Inflammatory macrophage (primary cell): ENCODE results near the gene MORN1.
A peak's percentile ranks its signal among the peaks of the same experiment; 100 is the strongest.

Experiments
- DNase-seq, 2 donors: peaks; one replicate each; pipeline ENCODE4 v3.0.0-alpha.2; 2020 to 2022

Gene MORN1

DNA sequence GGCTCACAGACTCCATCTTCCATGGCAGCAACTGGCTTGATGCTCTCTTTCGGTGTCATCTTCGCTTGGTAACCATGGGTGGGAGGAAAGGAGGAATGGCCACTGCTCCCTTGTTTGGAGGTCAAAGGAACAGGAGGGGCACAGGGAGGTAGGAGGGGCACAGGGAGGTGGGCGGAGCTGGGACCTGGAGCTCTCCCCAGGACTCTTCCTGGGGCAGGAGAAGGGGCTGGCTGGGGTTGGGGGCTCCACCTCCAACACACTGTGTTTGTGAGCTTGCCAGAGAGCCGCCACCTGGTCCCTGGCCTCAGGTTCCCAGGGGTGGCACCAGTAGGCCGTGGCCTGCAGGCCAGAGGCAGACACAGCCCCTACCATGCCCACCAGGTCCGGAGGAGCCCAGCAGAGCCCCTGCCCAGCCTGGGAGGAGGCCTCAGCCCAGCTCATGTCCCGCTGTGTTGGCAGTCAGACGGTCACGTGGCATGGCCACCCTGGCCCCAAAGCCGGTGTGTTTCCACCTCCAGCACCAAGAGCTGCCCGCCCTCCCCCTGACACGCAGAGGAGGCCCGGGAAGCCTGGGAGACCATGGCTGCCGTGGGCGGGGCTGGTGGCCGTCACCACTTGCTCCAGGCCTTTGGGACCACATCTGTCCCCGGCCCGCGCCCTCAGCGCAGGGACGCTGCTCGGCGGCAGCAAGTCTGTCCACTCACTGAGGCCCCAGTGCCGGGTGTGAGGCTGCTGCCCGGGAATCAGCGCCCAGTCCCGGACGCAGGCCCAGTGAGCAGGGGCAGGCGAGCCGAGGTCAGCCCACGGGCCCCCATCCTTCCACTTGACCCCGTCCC lies 73.9 kb downstream of the MORN1 start:
- no peak for DNase-seq

DNA sequence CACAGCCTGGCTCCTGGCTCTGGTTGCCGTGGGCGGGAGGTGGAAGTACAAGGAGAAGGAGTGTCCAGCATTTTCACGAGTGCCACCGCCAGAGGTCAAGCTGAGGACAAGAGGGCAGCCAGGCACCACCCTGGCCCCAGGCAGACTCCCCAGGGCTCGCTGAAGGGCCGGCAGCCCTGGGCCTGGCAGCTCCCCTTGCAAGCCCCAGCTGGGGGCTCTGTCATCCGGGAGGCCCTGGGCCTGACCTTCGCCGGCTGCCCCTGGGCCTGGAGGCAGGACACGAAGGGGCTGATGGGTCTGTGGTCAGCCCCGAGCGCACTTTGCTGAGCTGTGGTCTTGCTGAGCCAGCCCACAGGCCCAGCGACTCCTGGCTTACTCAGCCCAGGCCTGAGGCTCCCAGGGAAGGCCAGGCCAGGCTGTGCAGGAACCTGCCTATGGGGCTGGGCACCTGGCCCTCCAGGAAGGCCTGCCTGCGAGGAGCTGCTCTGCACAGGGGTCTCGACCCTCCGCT lies 74.8 kb downstream of the MORN1 start:
- peak; percentile 20 to 44 for DNase-seq

DNA sequence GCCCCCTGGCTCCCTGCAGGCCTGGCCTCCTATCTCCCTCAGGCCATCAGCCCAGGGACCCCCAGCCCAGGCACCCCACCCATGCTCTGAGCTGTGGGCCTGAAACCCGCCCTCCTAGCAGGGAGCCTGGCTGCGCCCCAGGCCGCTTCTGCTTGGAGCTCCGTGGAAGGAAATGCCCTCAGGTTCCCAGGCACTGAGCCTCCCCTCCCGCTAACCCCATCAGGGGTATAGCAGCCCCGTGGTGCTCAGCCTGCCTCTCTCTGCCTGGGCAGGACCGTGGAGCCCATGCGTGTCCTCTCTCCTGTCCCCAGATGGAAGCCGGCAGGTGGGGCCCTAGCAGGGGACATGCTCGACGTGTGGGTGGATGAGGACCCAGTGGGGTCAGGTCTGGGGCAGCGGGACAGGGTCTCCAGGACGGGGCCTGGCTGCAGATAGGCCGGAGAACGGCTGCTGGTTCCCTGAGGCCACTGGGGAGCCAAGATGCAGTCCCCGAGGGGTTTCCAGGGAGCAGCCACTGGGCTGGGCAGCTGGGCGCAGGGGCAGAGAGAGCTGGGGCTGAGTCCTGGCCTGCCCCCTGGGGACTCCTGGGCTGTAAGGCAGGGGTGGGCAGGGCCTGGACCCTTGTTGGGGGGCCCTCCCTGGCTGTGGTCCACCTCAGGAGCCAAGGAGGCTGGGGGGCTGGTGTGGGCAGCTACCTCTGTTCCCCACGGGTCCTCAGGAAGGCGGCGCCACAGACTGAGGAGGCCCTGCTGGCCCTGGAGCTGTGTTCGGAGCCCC lies 75.5 kb downstream of the MORN1 start:
- no peak for DNase-seq

DNA sequence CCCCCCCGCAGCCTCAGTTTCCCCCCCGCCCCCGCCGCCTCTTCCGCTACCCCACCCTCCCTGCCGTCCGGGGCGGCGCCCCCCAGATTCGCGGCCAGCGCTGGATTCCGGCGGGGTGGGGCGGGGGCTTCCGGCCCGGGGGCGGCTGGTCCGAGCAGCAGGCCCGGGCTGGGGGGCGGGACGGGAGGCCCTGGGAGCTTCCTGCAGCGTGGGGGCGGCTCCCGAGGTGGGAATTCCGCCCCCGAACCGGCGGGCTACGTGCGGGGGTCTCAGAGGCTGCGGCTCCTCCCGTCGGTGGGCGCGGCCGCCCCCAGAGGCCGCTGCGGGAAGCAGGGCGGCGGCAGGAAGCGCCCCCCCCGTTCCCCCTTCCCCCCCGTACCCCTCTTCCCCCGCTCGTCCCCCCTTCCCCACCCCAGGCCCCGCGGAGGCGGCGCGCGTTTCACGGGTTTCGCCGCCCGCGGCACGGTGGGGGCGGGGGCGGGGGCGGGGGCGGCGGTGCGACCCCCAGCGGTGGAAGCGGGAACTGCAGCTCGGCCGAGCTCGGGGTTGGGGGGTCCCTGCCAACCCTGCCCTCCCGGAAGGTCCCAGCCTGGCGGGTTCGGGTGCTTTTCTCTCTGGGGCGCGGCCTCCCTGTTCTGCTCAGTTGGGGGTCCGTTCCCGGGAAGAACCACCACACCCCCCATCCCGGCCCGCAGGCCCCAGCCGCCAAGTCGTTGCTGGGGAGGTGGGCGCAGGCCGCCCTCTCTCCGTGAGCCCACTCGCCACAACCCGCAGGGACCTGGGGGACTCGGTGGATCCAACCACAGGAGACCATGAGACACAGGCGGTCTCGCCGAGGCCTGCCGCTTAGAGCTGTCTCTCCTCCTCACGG lies 76.3 kb downstream of the MORN1 start:
- DNase-seq, result no peak

DNA sequence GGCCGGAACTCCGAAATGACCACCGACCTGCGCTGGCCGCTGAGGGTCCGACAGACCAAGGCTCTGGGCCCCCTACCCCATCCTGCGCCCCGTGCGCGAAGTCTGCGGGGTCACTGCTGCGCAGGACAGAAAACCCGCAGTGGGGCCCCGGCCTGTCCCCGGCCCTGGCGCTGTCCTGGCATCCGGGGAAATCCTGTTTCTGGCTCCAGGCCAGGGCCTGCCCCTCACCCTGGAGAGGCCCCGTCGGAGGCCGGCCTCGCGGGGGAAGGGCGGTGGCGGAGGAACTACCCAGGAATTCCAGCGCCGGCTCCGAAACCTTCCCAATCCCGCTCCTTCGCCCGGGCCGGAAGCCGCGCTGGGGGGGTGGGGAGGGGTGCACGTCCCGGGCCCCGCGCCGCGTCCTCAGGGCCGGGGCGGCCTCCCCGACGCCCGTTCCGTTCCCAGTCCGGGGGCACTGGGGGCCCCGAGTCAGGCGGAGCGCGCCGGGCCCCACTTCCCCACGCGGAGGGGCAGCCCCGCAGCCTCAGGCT lies 77.0 kb downstream of the MORN1 start:
- DNase-seq, result peak in 1 of 2 donors; percentile 12

DNA sequence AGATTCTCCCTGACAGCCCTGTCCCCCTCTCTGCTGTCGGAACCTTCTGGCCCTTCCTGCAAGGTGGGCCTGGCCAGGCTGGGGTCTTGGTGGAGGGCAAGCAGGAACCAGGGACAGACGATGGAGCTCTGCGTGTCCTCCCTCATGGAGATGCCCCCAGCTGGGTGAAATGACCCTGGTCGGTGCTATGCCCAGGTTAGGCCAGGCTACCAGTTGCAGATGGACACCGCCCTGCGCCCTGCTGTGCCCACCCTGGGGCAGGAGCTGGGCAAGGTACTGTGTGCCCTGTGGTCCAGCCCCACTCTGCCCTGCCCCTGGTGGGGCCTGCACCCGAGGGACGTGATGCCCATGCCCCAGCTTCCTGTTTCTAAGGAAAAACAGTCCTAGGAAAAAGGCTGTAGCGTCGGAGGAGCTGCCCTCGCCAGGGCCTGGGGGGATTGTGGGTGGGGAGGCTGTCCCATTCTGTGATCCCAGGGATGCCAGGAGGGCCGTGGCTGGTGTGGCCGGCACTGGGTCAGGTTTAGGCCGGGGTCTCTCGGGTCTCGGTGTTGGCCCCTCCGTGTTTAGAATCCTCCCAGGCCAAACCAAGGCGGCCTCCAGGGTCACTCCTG lies 77.6 kb downstream of the MORN1 start:
- peak in 1 of 2 donors; percentile 27 for DNase-seq

DNA sequence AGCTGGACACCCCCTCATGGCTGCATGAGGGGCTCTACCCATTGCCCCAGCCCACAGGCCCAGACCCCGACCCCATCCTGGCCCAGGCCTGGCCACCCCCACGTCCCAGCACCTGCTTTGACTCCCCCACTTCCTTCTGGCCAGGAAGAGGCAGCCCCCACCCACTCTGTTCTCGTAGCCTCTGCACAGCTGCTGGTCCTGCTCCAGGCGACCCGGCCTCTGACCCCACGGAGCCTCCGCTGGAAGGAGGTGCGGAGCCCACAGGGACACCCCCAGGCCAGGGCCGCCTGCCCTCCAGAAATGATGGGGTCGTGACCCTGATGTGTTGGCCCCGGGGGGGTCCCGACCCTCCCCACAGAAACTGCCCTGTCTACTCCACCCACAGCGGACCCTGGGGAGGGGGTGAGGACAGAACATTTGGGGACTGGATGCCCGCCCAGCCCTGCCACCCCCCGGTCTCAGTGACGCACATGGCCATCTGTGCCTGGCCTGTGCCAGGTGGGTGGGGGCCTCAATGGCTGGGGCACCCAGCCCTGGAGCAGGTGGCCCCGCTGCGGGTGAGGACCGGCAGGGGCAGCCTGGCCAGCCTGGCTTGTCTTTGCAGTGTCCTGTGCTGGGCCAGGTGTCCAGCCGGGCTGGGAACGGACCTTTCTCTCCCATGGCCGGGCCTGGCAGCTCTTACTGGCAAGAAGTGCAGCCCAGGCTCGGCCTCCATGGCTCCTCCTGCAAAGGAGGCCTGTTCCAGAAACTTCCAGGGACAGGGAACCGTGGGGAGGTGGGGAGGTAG lies 78.6 kb downstream of the MORN1 start:
- no peak for DNase-seq

DNA sequence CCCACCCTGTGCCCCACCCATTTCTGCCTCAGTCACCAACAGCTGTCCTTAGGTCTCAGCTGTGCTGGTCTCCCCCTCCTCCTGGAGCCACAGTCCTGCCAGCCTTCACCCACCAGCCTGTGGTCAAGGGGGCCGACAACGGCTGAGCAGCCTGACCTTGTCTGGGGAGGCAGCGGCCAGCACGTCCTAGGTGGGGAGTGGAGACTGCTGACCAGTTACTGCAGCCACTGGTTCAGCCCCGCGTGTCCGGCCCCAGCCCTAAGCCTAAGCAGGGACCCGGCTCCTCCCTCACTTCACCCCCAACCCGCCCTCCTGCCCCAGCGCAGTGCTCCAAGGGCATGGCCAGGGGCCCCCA lies 79.2 kb downstream of the MORN1 start:
- DNase-seq, result no peak

DNA sequence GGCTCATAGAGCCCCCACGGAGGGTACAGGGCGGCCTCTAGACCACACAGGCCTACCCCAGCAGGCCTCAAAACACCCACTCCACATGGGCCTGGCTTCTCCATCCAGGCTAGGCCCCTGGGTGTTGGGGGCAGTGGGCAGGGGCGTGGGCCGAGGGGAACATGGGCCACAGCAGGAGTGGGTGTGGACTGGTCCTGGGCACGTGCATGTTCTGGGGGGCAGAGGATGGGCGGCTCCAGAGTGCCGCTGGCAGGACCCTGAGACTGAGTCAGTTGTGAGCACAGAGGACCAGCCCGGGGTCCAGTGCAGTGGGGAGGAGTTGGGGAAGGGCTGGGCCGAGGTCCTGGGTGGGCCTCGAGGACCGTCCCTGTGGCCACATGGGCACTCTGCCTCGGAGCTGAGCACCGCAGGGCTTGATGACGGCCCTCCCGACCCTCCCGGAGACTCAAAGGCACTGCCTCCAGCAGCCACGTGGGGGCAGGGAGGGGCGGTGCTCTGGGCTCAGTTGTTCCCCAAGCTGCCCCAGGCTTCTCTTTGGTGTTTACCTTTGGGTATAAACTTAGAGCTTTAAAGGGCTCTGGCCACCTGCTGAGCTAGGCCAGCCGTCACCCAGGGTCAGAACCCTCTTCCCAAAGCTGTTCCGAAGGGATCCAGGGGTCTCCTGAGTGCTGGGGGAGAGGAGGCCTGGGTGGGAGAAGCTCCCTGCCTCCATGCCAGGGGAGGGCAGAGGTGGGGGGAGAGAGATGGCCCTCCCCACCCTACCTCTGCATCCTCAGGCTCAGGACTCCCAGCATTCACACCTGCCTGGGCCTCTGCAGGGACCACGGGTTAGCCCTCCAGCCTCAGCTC lies 79.9 kb downstream of the MORN1 start:
- peak; percentile 25 to 28 for DNase-seq

DNA sequence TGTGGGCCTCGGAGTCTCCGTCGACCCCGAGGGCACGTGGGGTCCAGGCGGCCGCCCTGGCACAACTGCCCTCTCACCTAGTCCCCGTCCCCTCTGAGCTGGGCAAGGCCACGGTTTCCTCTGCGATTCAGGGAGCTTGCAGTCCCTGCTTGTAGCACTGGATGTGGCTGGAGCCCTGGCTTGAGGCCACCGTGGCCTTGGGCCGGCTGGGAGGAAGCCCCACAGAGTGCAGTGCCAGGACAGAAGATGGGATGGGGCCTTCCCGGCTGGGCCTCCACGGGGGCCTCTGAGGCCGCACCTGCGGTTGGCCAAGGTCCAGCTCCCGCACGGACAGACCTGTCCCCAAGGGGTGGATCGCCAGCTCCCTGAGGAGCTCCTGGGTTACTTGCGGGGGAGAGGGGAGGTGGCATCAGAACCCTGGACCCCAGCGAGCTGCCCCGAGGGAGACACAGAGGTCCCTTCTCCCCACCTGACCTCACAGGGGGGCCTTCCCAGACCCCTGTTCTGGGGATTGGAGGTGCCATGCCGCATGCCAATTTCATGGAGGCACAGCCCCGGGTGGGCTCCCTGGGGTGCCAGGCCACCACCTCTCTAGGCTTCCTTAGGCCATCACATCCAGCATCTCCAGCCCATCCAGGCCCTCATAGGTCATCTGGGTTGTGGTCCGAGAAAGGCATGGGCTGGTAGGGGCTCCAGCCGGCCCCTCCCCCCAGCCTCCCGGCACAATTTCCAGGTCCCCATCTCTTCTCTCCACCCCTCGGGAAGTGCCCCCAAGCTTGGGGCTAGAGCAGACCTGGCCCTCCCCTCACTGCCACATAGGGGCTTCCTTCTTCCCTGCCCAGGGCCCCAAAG lies 80.8 kb downstream of the MORN1 start:
- DNase-seq, result no peak

DNA sequence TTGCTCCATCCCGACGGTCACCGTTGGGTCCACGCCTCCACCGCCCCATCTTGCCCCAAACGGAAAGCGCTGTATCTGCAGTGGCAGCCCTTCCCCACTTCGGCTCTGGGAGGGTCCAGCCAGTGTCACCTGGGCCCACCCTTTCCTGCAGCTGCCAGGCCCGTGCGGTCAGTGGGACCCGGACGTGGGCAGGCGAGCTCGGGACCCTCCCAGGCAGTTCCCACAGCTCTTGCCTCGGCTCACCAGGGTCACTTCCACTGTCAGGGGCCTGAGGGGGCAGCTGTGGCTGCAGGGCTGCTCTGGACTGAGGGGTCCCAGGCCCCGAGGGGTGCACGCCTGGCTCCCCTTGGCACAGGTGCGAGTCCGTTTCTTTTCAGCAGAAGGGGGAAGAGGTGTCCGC lies 82.5 kb downstream of the MORN1 start:
- no peak for DNase-seq

DNA sequence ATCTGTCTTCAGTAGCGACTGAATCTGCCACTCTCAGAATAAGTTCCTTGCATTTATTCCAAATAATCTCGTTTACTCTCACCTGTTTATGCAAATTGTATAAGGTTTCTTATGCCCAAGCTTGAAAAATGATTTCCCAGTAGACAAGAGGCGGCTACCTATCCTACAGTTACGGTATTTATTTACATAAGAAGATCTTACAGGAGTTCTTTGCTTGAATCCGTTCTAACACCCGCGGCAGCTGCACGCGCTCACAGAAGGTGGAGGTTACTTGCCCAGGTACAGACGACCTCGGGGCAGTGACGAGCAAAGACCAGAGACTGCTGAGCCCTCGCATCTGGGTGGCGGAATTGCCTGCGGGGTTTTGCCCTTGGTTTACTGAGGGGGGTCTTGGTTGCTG lies 83.4 kb downstream of the MORN1 start:
- DNase-seq, result no peak

DNA sequence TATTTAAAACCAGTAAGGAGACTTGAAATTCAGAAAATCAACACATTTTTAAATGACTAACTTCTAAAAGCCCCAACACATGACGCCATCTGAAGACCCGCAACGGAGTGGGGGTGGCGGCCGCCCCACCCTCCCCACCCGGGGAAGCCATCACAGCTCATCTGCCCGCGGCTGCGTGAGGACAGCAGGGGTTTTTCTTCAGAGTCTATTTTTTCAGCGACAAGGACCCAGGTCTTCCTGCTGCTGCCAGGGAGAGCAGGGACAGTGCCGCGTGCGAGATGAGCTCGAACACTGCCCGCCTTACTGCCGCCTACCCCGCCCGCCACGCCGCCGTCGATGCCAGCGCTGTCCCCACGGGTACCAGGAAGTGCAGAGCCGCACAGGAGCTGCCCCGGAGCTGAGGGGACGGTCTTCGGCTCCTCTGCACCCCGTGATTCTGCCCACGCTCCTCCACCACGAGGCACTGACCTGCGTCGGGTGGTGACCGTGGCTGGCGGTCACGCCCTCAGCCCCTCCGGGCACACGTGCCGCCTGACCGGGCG lies 84.2 kb downstream of the MORN1 start:
- DNase-seq, result no peak

DNA sequence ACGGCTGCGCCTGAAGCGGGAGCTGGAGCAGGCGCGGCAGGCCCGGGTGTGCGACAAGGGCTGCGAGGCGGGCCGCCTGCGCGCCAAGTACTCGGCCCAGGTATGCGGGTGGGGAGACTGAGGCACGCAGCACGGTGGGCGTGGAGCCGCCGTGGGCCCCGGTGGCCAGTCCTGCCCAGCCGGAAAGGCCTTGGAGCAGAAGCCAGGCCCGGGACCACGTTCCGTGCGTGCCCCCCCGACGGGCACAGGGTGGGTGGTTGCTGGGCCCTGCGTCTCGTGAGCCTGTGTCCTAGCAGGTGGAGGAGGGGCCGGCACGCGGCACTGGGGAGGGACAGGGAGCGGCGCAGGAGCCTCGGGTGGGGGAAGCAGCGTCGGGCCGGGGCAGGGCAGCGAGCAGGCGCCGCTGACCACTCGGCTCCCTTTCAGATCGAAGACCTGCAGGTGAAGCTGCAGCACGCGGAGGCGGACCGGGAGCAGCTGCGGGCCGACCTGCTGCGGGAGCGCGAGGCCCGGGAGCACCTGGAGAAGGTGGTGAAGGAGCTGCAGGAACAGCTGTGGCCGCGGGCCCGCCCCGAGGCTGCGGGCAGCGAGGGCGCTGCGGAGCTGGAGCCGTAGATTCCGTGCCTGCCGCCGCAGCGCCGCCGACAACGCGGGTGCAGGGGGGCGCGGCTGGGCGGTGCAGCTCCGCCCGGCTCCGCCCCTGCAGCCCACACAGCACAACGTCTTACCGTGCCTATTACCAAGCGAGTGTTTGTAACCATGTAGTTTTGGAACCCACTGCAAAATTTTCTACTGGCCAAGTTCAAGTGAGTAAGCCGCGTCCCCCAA lies 85.0 kb downstream of the MORN1 start:
- no peak for DNase-seq

DNA sequence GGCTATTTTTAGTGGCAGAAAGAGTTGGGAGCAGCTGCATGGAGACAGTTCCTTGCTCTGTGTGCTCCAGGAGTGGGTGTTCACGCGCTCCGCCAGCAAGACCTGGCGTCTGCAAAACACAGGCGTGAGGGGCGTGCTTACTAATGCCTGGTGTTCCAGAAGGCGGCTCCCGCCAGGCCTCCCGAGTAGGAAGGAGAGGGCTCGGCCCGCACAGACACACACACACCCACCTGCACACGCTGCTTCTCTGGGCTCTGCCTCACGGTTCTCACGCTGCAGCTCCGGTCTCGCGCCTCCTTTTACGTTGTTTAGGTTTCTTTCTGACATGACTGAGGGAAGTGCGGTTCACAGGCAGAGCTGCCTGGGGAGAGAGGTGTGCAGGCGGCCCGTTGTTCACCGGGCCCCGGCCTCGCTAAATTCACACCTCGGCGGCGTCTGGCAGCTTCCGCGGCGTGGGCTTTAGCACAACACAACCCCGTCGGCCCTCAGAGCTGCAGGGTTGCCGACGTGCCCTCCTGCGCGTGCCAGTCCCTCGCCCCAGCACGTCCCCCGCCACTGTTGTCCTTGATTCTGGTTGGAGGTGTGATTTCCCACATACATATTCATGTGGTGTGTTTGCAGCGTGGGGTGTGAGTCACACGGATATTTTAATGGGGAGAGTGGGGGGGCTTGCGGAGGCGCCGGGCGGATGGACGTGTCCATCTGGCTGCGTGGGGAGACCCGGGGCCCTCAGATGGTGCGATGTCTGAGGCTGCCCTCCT lies 86.3 kb downstream of the MORN1 start:
- peak in 1 of 2 donors; percentile 56 for DNase-seq

DNA sequence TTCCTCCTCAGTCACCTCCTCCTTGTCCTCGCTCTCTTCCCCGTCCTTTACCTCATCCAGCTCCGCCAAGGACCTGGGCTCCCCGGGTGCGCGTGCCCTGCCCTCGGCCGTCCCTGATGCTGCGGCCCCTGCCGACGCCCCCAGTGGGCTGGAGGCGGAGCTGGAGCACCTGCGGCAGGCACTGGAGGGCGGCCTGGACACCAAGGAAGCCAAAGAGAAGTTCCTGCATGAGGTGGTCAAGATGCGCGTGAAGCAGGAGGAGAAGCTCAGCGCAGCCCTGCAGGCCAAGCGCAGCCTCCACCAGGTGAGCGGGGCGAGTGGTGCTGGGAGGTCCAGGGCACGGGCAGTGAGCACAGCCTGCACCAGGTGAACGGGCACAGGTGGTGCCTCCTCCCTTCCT lies 87.1 kb downstream of the MORN1 start:
- no peak for DNase-seq

DNA sequence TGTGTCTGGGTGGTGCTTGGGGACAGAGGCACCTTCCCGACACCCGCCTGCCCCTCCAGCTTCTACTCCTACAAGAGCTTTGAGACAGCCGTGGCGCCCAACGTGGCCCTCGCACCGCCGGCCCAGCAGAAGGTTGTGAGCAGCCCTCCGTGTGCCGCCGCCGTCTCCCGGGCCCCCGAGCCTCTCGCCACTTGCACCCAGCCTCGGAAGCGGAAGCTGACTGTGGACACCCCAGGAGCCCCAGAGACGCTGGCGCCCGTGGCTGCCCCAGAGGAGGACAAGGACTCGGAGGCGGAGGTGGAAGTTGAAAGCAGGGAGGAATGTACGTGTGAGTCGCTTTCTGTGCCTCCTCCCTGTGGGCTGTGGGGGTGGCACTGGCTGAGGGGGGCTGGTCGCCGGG lies 87.6 kb downstream of the MORN1 start:
- no peak for DNase-seq
